Endothelial cell (in vitro differentiated cells): ENCODE results near the gene ANKRD33B. TPM values are rescaled to one million over a fixed set of nuclear protein-coding genes. Genes with fewer than 3 reads are reported as not detected.

ENCODE experiments used
- DNase-seq: peaks from one replicate; pipeline ENCODE4 v3.0.0; 2021; ENCODE audit warnings: low spot score
- H3K27ac Mint-ChIP-seq: one replicate; pipeline ENCODE4 v1.8.0; 2021; ENCODE audit warnings: mixed read lengths, inconsistent platforms; ENCODE audit not compliant: unreplicated experiment
- H3K27me3 Mint-ChIP-seq: one replicate; pipeline ENCODE4 v1.8.0; 2021; ENCODE audit warnings: mild to moderate bottlenecking, moderate library complexity, mixed read lengths, inconsistent platforms; ENCODE audit not compliant: unreplicated experiment
- H3K36me3 Mint-ChIP-seq: one replicate; pipeline ENCODE4 v1.8.0; 2021; ENCODE audit warnings: mild to moderate bottlenecking, low read depth, mixed read lengths, inconsistent platforms; ENCODE audit not compliant: unreplicated experiment
- H3K4me1 Mint-ChIP-seq: one replicate; pipeline ENCODE4 v1.8.0; 2021; ENCODE audit warnings: mild to moderate bottlenecking, mixed read lengths, inconsistent platforms; ENCODE audit not compliant: unreplicated experiment
- H3K4me3 Mint-ChIP-seq: one replicate; pipeline ENCODE4 v1.8.0; 2021; ENCODE audit warnings: mild to moderate bottlenecking, mixed read lengths, inconsistent platforms; ENCODE audit not compliant: unreplicated experiment
- H3K9me3 Mint-ChIP-seq: one replicate; pipeline ENCODE4 v1.8.0; 2021; ENCODE audit warnings: mixed read lengths, inconsistent platforms; ENCODE audit not compliant: unreplicated experiment
- CTCF ChIP-seq: fragments of 200-600 bp; sonication (generic); IDR thresholded peaks from one replicate; pipeline ENCODE4 v1.5.0; 2021; ENCODE audit warnings: antibody characterized with exemption; ENCODE audit not compliant: unreplicated experiment
- total RNA-seq: library from RNA; stranded (reverse); fragmentation: NEBNext Ultra II Directional; extraction: Animal tissue kit (Norgen Biotek cat#: 25700); gene quantifications from one replicate; pipeline ENCODE4 v1.2.1, GENCODE V29; 2021; ENCODE audit not compliant: unreplicated experiment

ANKRD33B gene
- total RNA-seq, 1 donor from 2014 or later: 7.0 TPM

DNA sequence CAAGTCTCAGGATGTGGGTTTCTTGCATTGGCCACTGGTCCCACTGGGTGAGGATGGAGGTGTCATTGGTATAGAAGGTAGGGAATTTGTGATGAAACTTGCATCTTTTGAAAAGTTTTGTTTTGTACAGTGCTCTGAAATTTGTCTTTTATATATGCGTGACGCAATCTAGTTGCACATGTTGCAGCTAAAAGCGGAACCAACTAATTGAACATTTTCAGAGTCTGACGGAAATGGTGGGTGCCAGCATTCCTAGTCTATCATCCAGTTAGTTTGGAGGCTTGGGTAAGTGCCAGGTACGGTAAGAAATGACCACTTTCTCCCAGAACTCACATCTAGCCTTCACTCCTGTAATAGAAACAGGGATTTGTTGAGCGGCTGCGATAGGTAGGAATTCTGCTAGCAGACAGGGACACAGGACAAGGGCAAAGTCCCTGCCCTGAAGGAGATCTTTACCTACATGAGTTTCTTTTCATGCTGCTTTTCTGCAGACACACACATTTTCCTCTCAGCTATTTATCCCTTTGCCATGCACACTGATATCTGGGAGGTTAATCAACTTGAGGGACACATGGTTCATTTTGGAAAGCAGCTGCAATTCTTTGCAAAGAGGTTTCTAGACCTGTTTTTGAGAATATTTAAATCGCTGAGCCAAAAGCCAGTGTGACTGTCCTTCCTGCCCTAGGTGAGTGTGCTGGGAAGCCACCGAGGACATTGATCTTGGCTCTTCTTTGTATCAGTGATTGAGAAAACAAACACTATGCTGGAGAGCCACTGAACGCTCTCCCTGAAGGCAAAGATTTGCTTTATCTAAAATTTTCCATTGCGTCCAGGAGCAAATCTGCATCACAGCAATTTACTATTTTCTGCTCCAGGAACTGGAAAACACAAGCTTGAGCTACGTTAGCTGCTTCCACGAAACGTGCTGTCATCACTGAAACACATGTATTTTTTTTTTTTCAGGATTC is 107.5 kb downstream of the ANKRD33B start:
- H3K9me3 Mint-ChIP-seq: no peaks in the 10 kb centered on the region
- no peak for TF ChIP-seq CTCF
- no peak overlapping the region for H3K4me3 Mint-ChIP-seq
- DNase-seq: no peak
- peaks cover 3% of the 10 kb centered on the region for H3K4me1 Mint-ChIP-seq
- peaks cover 18% of the 10 kb centered on the region for H3K27me3 Mint-ChIP-seq
- peaks cover 4% of the 10 kb centered on the region for H3K36me3 Mint-ChIP-seq
- H3K27ac Mint-ChIP-seq: no peak overlapping the region

GRCh38 chr5:10672146-10673016 is 108.5 kb downstream of the ANKRD33B start:
- Mint-ChIP-seq H3K4me3 (no peak overlapping the region), H3K27me3 (peaks cover 25% of the 10 kb centered on the region)

GRCh38 chr5:10673017-10673389 is 109.1 kb downstream of the ANKRD33B start:
- Mint-ChIP-seq H3K4me3 (no peak overlapping the region), H3K9me3 (no peaks in the 10 kb centered on the region), H3K4me1 (peaks cover 3% of the 10 kb centered on the region), H3K36me3 (peaks cover 21% of the 10 kb centered on the region), H3K27me3 (peaks cover 25% of the 10 kb centered on the region), H3K27ac (no peak overlapping the region)
- DNase-seq: no peak
- no peak for TF ChIP-seq CTCF

More at GRCh38 chr5:10672146-10673016, 108.5 kb downstream of the ANKRD33B start:
- Mint-ChIP-seq H3K27ac (no peak overlapping the region), H3K4me1 (peaks cover 3% of the 10 kb centered on the region), H3K9me3 (no peaks in the 10 kb centered on the region), H3K36me3 (peaks cover 14% of the 10 kb centered on the region)
- DNase-seq: no peak
- TF ChIP-seq CTCF: no peak

- Mint-ChIP-seq H3K27ac (no peak overlapping the region), H3K4me1 (peaks cover 3% of the 10 kb centered on the region), H3K9me3 (no peaks in the 10 kb centered on the region), H3K36me3 (peaks cover 22% of the 10 kb centered on the region), H3K4me3 (no peak overlapping the region), H3K27me3 (peaks cover 25% of the 10 kb centered on the region)
- TF ChIP-seq CTCF: no peak
- DNase-seq: no peak
These were observed 109.5 kb downstream of the ANKRD33B start for GRCh38 chr5:10673407-10673806.
